ENCODE results near the gene RAG1.
"Not testable (repeated sequence)": the region's sequence is repeated elsewhere in the genome, so short reads cannot be mapped to it uniquely, and the experiment has no call there.

Gene RAG1

GRCh38 chr11:36567694-36568093 lies at the start of gene RAG1:
TSS of gene RAG1 (plus strand) at chr11:36568007. CDS start at chr11:36573305, 5,298 bp downstream.
- DNase-seq (ENCODE audit: low read depth) = no peak

- no peak for DNase-seq (ENCODE audit: low read depth)
Measured at GRCh38 chr11:36530840-36531239, 37.0 kb upstream of the RAG1 start.

GRCh38 chr11:36532941-36533601 lies 34.7 kb upstream of the RAG1 start:
- DNase-seq (ENCODE audit: low read depth) = no peak

GRCh38 chr11:36534276-36534840 lies 33.4 kb upstream of the RAG1 start:
- DNase-seq (ENCODE audit: low read depth) = no peak

GRCh38 chr11:36540998-36541397 lies 26.8 kb upstream of the RAG1 start:
- no peak for DNase-seq (ENCODE audit: low read depth)

- no peak for DNase-seq (ENCODE audit: low read depth)
Measured at GRCh38 chr11:36550385-36551115, 17.3 kb upstream of the RAG1 start.

- not testable (repeated sequence) for DNase-seq (ENCODE audit: low read depth)
Measured at GRCh38 chr11:36557390-36557789, 10.4 kb upstream of the RAG1 start.

GRCh38 chr11:36557991-36558390 lies 9.8 kb upstream of the RAG1 start:
- no peak for DNase-seq (ENCODE audit: low read depth)

- DNase-seq (ENCODE audit: low read depth) = no peak
Measured at GRCh38 chr11:36558571-36559413, 9.0 kb upstream of the RAG1 start.

GRCh38 chr11:36564376-36565030 lies 3.3 kb upstream of the RAG1 start:
- peak; percentile 4 for DNase-seq (ENCODE audit: low read depth)

- no peak for DNase-seq (ENCODE audit: low read depth)
Measured at GRCh38 chr11:36565031-36565610, 2.7 kb upstream of the RAG1 start.

- no peak for DNase-seq (ENCODE audit: low read depth)
Measured at GRCh38 chr11:36566407-36567053, 1.3 kb upstream of the RAG1 start.

- DNase-seq (ENCODE audit: low read depth) = no peak
Measured at GRCh38 chr11:36569095-36569494, 1.3 kb downstream of the RAG1 start.

GRCh38 chr11:36574486-36574885 lies 6.7 kb downstream of the RAG1 start:
- no peak for DNase-seq (ENCODE audit: low read depth)

- DNase-seq (ENCODE audit: low read depth) = no peak
Measured at GRCh38 chr11:36577373-36577772, 9.6 kb downstream of the RAG1 start.

GRCh38 chr11:36577859-36578258 lies 10.1 kb downstream of the RAG1 start:
- DNase-seq (ENCODE audit: low read depth) = no peak

GRCh38 chr11:36578458-36578857 lies 10.7 kb downstream of the RAG1 start:
- no peak for DNase-seq (ENCODE audit: low read depth)

- no peak for DNase-seq (ENCODE audit: low read depth)
Measured at GRCh38 chr11:36581536-36581935, 13.7 kb downstream of the RAG1 start.

- no peak for DNase-seq (ENCODE audit: low read depth)
Measured at GRCh38 chr11:36583667-36584066, 15.9 kb downstream of the RAG1 start.

GRCh38 chr11:36586543-36586942 lies 18.7 kb downstream of the RAG1 start:
- DNase-seq (ENCODE audit: low read depth) = no peak

- DNase-seq (ENCODE audit: low read depth) = no peak
Measured at GRCh38 chr11:36588099-36588498, 20.3 kb downstream of the RAG1 start.

All from stimulated activated CD8-positive, alpha-beta memory T cell treated with anti-CD3 and anti-CD28 coated beads, Interleukin-7, amount 100 ng/mL, for 24 hours (primary cell).